D721Med (cell line): ENCODE data around the gene HMCN1.

Experiments
- DNase-seq: peaks from one replicate; pipeline ENCODE4 v3.0.0; 2011; ENCODE audit warnings: low spot score; ENCODE audit not compliant: insufficient read length
- FAIRE-seq: peaks from 2 replicates; lab custom pipeline; 2011; peaks lifted over from hg19 to GRCh38; lab: Jason Lieb, UNC
- CTCF ChIP-seq: IDR thresholded peaks from 2 replicates; pipeline ENCODE4 v1.5.1; 2012; ENCODE audit warnings: mild to moderate bottlenecking, control low read depth; ENCODE audit not compliant: insufficient read depth; ENCODE audit errors: missing control alignments

Gene HMCN1

GRCh38 chr1:186225096-186225495 lies 490.9 kb downstream of the HMCN1 start:
- no peak for TF ChIP-seq CTCF
- DNase-seq (no peak), FAIRE-seq (peak; percentile 35)

GRCh38 chr1:186228749-186229148 lies 494.6 kb downstream of the HMCN1 start:
- no peak for DNase-seq
- FAIRE-seq = no peak
- no peak for TF ChIP-seq CTCF

GRCh38 chr1:186231861-186232436 lies 497.8 kb downstream of the HMCN1 start:
- FAIRE-seq (no peak), DNase-seq (no peak)

GRCh38 chr1:186234976-186235686 lies 500.9 kb downstream of the HMCN1 start:
- FAIRE-seq (no peak), DNase-seq (no peak)
- no peak for TF ChIP-seq CTCF

More at GRCh38 chr1:186231861-186232436, 497.8 kb downstream of the HMCN1 start:
- no peak for TF ChIP-seq CTCF

- TF ChIP-seq CTCF = no peak
- FAIRE-seq = no peak
- DNase-seq = no peak
These were observed 501.5 kb downstream of the HMCN1 start for GRCh38 chr1:186235696-186236095.

GRCh38 chr1:186236921-186237320 lies 502.7 kb downstream of the HMCN1 start:
- FAIRE-seq = no peak
- no peak for TF ChIP-seq CTCF
- DNase-seq = no peak

- TF ChIP-seq CTCF = no peak
- FAIRE-seq = no peak
- DNase-seq = no peak
These were observed 505.0 kb downstream of the HMCN1 start for GRCh38 chr1:186239171-186239570.
